HEK293T (cell line): Measurements from ENCODE around the gene ARL15.

ENCODE experiments used
- CTCF ChIA-PET: fragments of 350-600 bp; formaldehyde crosslinking; extraction: SDS; loops from one replicate; lab custom pipeline; 2021; ENCODE audit warnings: antibody characterized with exemption, inconsistent platforms; lab: Yijun Ruan, JAX
- POLR2A ChIA-PET: fragments of 350-600 bp; formaldehyde crosslinking; extraction: SDS; loops from one replicate; lab custom pipeline; 2020; ENCODE audit warnings: antibody characterized with exemption, inconsistent platforms; lab: Yijun Ruan, JAX
- DNase-seq: peaks from one replicate; pipeline ENCODE4 v3.0.0; 2012; ENCODE audit warnings: mixed read lengths; ENCODE audit errors: extremely low spot score
- ARNT ChIP-seq: fragments of 450-650 bp; IDR thresholded peaks from 2 replicates; pipeline ENCODE4 v1.6.1; 2017; ENCODE audit warnings: mild to moderate bottlenecking
- BHLHE40 ChIP-seq: fragments of 450-650 bp; IDR thresholded peaks from 2 replicates; pipeline ENCODE4 v1.6.1; 2016; ENCODE audit warnings: mild to moderate bottlenecking, moderate library complexity, borderline replicate concordance
- CTBP1 ChIP-seq: fragments of 450-650 bp; IDR thresholded peaks from 2 replicates; pipeline ENCODE4 v1.6.1; 2016; ENCODE audit warnings: borderline replicate concordance
- ELF4 ChIP-seq: fragments of 450-650 bp; IDR thresholded peaks from 2 replicates; pipeline ENCODE4 v1.6.1; 2017; ENCODE audit warnings: antibody characterized with exemption
- FOXA1 ChIP-seq: fragments of 450-650 bp; IDR thresholded peaks from 2 replicates; pipeline ENCODE4 v1.6.1; 2016; ENCODE audit warnings: mild to moderate bottlenecking
- FOXK2 ChIP-seq: fragments of 450-650 bp; IDR thresholded peaks from 2 replicates; pipeline ENCODE4 v1.6.1; 2016; ENCODE audit warnings: mild to moderate bottlenecking
- FOXM1 ChIP-seq: fragments of 450-650 bp; IDR thresholded peaks from 2 replicates; pipeline ENCODE4 v1.6.1; 2017; ENCODE audit warnings: mild to moderate bottlenecking, borderline replicate concordance
- HDGF ChIP-seq: fragments of 450-650 bp; IDR thresholded peaks from 2 replicates; pipeline ENCODE4 v1.6.1; 2017; ENCODE audit warnings: antibody characterized with exemption, borderline replicate concordance
- L3MBTL2 ChIP-seq: fragments of 450-650 bp; conservative IDR thresholded peaks from 2 replicates; pipeline ENCODE4 v1.6.1; 2016; ENCODE audit warnings: mild to moderate bottlenecking
- LEF1 ChIP-seq: fragments of 450-650 bp; IDR thresholded peaks from 2 replicates; pipeline ENCODE4 v1.6.1; 2017; ENCODE audit warnings: mild to moderate bottlenecking, borderline replicate concordance
- NFRKB ChIP-seq: fragments of 450-650 bp; IDR thresholded peaks from 2 replicates; pipeline ENCODE4 v1.6.1; 2016; ENCODE audit warnings: mild to moderate bottlenecking, moderate library complexity
- PKNOX1 ChIP-seq: fragments of 450-650 bp; IDR thresholded peaks from 2 replicates; pipeline ENCODE4 v1.6.1; 2016
- SP1 ChIP-seq: fragments of 450-650 bp; IDR thresholded peaks from 2 replicates; pipeline ENCODE4 v1.6.1; 2017
- SUZ12 ChIP-seq: fragments of 450-650 bp; IDR thresholded peaks from 2 replicates; pipeline ENCODE4 v1.6.1; 2016; ENCODE audit warnings: mild to moderate bottlenecking
- TARDBP ChIP-seq: fragments of 450-650 bp; IDR thresholded peaks from 2 replicates; pipeline ENCODE4 v1.6.1; 2016
- ZNF384 ChIP-seq: fragments of 450-650 bp; IDR thresholded peaks from 2 replicates; pipeline ENCODE4 v1.6.1; 2016

The ARL15 gene

GRCh38 chr5:54272746-54273145, 37.6 kb downstream of the ARL15 start:
- TF ChIP-seq HDGF (no peak), BHLHE40 (no peak), NFRKB (no peak), LEF1 (no peak), FOXK2 (no peak), SUZ12 (no peak), SP1 (no peak), ELF4 (no peak), ZNF384 (no peak), ARNT (no peak), PKNOX1 (no peak), FOXA1 (no peak), CTBP1 (no peak), L3MBTL2 (no peak), FOXM1 (no peak), TARDBP (no peak)
- no peak for DNase-seq
- CTCF ChIA-PET: no interaction called here
- POLR2A ChIA-PET: no interaction called here

DNA sequence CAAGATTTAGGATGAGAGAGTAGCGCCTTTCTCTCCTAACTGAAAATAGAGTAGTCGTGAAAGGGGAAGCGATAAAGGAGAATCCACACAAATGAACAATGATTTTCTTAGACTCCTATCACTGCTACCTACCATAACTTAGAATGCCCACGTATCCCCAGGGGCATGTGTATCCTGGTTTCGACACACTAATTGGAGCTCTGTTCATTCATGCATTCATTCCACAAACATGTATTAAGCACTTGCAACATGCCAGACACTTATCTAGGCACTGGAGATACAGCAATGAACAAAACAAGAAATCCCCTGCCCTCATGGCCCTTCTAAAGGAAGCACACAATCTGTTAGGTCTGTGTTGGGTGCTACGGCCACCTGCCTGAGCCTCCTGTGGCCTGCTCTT, 40.0 kb downstream of the ARL15 start:
- no peak for TF ChIP-seq L3MBTL2
- no peak for TF ChIP-seq SP1
- no peak for TF ChIP-seq ELF4
- no peak for TF ChIP-seq ARNT
- TF ChIP-seq FOXK2: no peak
- DNase-seq: no peak
- ChIA-PET POLR2A (no interaction called here), CTCF (no interaction called here)

- ChIA-PET CTCF (no interaction called here), POLR2A (no interaction called here)
- TF ChIP-seq FOXM1 (no peak), BHLHE40 (no peak), LEF1 (no peak), ARNT (no peak), NFRKB (no peak), HDGF (no peak), SUZ12 (no peak), FOXA1 (no peak), FOXK2 (no peak), ZNF384 (no peak), TARDBP (no peak)
- DNase-seq: no peak
These were observed 45.8 kb downstream of the ARL15 start for GRCh38 chr5:54264574-54264973.

DNA sequence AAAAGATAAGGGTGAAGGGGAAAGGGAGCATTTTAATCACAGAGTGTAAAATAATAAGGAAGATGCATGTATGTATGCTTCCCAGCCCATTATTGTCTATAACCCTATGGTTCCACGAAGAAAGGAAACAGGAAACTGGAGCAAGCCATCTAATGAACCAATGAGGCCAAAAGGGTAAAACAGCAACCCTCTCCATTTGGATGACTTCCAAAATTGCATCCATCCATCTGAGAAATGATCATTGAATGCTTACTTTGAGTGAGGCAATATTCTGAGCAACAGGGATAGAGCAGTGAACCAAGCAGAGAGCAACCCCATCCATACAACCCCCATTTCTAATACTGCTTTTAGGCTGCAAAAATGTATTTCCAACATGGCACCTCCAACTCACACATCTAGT, 46.9 kb downstream of the ARL15 start:
- ChIA-PET POLR2A (no interaction called here), CTCF (no interaction called here)
- no peak for DNase-seq
- TF ChIP-seq SP1 (no peak), FOXK2 (no peak), PKNOX1 (no peak), HDGF (no peak), L3MBTL2 (no peak), LEF1 (no peak), FOXM1 (no peak)

- no peak for DNase-seq
- ChIA-PET CTCF (no interaction called here), POLR2A (no interaction called here)
- TF ChIP-seq LEF1 (no peak), CTBP1 (no peak)
These were observed 48.8 kb downstream of the ARL15 start for GRCh38 chr5:54261596-54261995.

DNA sequence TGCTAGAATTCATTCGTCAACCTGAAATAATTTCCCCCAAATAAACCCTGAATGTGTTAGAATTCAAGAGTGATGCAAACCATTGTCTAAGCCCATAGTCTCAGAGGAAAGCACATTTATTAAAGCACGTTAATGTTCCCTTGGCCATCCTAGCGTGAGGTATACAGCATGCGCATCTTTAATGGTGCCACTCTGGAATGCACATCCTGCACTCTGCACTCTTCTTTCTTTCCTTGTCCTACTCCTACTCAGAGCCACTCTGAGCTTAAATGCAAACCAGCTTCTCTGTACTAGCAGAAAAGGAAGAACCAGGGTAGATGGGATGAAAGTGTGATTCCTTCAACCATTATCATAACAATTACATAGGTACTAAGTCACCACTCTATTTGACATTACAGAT, 50.4 kb downstream of the ARL15 start:
- ChIA-PET POLR2A (interaction anchor here (1.5 kb wide), 1 partner anchor 50 kb away, joined by 3 read pairs; the partner anchor contains the start of gene ARL15), CTCF (no interaction called here)
- DNase-seq: no peak
- TF ChIP-seq ELF4 (no peak), FOXA1 (no peak), PKNOX1 (no peak), NFRKB (no peak), FOXM1 (no peak), TARDBP (no peak), SUZ12 (no peak), LEF1 (no peak), HDGF (no peak), CTBP1 (no peak), BHLHE40 (no peak), L3MBTL2 (no peak), ARNT (no peak), ZNF384 (no peak), SP1 (no peak), FOXK2 (no peak)

DNA sequence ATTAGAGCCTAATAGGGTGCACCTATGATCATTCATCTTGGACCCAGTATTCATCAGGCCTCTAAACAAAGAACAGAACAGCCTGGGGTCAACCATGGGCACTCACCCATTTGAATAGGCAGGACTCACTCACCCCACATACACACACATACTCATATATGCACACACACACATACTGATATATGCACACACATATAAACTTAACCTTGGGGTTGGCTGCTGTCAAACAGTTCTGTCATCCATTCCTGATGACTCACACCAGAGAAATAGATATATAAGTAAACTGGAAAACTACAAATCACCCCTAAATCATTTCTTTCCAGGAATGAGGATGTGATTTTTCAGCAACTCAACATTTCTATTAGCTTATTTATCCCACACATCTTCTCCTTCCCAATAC, 51.3 kb downstream of the ARL15 start:
- no peak for TF ChIP-seq LEF1
- no peak for TF ChIP-seq FOXA1
- TF ChIP-seq TARDBP: no peak
- TF ChIP-seq PKNOX1: no peak
- TF ChIP-seq ELF4: no peak
- no peak for TF ChIP-seq ZNF384
- no peak for TF ChIP-seq L3MBTL2
- no peak for TF ChIP-seq SP1
- TF ChIP-seq ARNT: no peak
- no peak for TF ChIP-seq NFRKB
- no peak for TF ChIP-seq HDGF
- TF ChIP-seq BHLHE40: no peak
- no peak for TF ChIP-seq SUZ12
- TF ChIP-seq CTBP1: no peak
- TF ChIP-seq FOXM1: no peak
- TF ChIP-seq FOXK2: no peak
- ChIA-PET CTCF (no interaction called here), POLR2A (interaction anchor here (1.5 kb wide), 1 partner anchor 51 kb away, joined by 3 read pairs; the partner anchor contains the start of gene ARL15)
- no peak for DNase-seq
